SJSA1 (cell line): ENCODE data around the gene ARID5A. TPM values are rescaled to one million over a fixed set of nuclear protein-coding genes. Genes with fewer than 3 reads are reported as not detected.

Experiments used
- DNase-seq, 2 experiments: peaks; one replicate each; pipeline ENCODE4 v3.0.0-alpha.2; 2015 to 2020; ENCODE audit warnings: low spot score in 2 of 2, low read depth in 1 of 2
- H3K27ac ChIP-seq: fragments of 250-450 bp; sonication (Bioruptor Pico); 2 replicates; pipeline ENCODE4 v1.5.1; 2020; ENCODE audit warnings: mild to moderate bottlenecking, moderate library complexity
- H3K27me3 ChIP-seq: fragments of 250-450 bp; sonication (Bioruptor Pico); replicated peaks from 2 replicates; pipeline ENCODE4 v1.5.1; 2020; ENCODE audit warnings: mild to moderate bottlenecking, moderate library complexity
- H3K36me3 ChIP-seq: fragments of 250-450 bp; sonication (Bioruptor Pico); 2 replicates; pipeline ENCODE4 v1.5.1; 2020; ENCODE audit warnings: mild to moderate bottlenecking
- H3K4me1 ChIP-seq: fragments of 250-450 bp; sonication (Bioruptor Pico); replicated peaks from 2 replicates; pipeline ENCODE4 v1.6.1; 2021; ENCODE audit warnings: mild to moderate bottlenecking
- H3K4me3 ChIP-seq: fragments of 250-450 bp; sonication (Bioruptor Pico); 2 replicates; pipeline ENCODE4 v1.5.1; 2020; ENCODE audit warnings: mild to moderate bottlenecking
- H3K9me3 ChIP-seq: fragments of 250-450 bp; sonication (Bioruptor Pico); replicated peaks from 2 replicates; pipeline ENCODE4 v1.5.1; 2020; ENCODE audit warnings: mild to moderate bottlenecking
- total RNA-seq: library from RNA; depleted of rRNA; stranded (reverse); fragments of >200 nt; shearing (Covaris generic); gene quantifications from 2 replicates; pipeline ENCODE4 v1.2.3, GENCODE V29; 2014

Gene ARID5A
- total RNA-seq, 1 experiment from 2014 or later = 9.7 TPM

GRCh38 chr2:96534701-96535181 is 1.8 kb upstream of the ARID5A start:
- no peak overlapping the region for H3K4me3 ChIP-seq
- H3K27me3 ChIP-seq = no peaks in the 10 kb centered on the region
- H3K27ac ChIP-seq = no peak overlapping the region
- no peaks in the 10 kb centered on the region for H3K9me3 ChIP-seq
- H3K36me3 ChIP-seq = peaks cover 6% of the 10 kb centered on the region; the same call in 1 of the 2 replicates
- DNase-seq = no peak
- peaks cover 44% of the 10 kb centered on the region for H3K4me1 ChIP-seq

GRCh38 chr2:96535331-96535730 is 1.2 kb upstream of the ARID5A start:
- peaks cover 47% of the 10 kb centered on the region for H3K4me1 ChIP-seq
- H3K36me3 ChIP-seq = peaks cover 6% of the 10 kb centered on the region; the same call in 1 of the 2 replicates
- no peak for DNase-seq
- H3K4me3 ChIP-seq = no peak overlapping the region
- no peaks in the 10 kb centered on the region for H3K9me3 ChIP-seq
- H3K27ac ChIP-seq = no peak overlapping the region
- no peaks in the 10 kb centered on the region for H3K27me3 ChIP-seq

- Histone ChIP-seq H3K36me3 (peaks cover 6% of the 10 kb centered on the region; the same call in 1 of the 2 replicates), H3K9me3 (no peaks in the 10 kb centered on the region), H3K27ac (peak overlapping the region; percentile 27; the same call in 1 of the 2 replicates), H3K4me1 (peaks cover 36% of the 10 kb centered on the region), H3K4me3 (peak overlapping the region; percentile 75), H3K27me3 (no peaks in the 10 kb centered on the region)
- peak in 1 of 2 experiments; percentile 56 for DNase-seq
Measured at GRCh38 chr2:96537066-96537733, 648 bp downstream of the ARID5A start.

GRCh38 chr2:96537734-96538486 is 1.4 kb downstream of the ARID5A start:
- H3K27ac ChIP-seq = no peak overlapping the region
- peaks cover 6% of the 10 kb centered on the region; the same call in 1 of the 2 replicates for H3K36me3 ChIP-seq
- H3K9me3 ChIP-seq = no peaks in the 10 kb centered on the region
- H3K4me1 ChIP-seq = peaks cover 29% of the 10 kb centered on the region
- peak overlapping the region; percentile 75 for H3K4me3 ChIP-seq
- H3K27me3 ChIP-seq = no peaks in the 10 kb centered on the region
- DNase-seq = no peak

- H3K36me3 ChIP-seq = peaks cover 6% of the 10 kb centered on the region; the same call in 1 of the 2 replicates
- no peak overlapping the region for H3K27ac ChIP-seq
- H3K27me3 ChIP-seq = no peaks in the 10 kb centered on the region
- H3K4me1 ChIP-seq = peaks cover 22% of the 10 kb centered on the region
- DNase-seq = no peak
- no peaks in the 10 kb centered on the region for H3K9me3 ChIP-seq
- H3K4me3 ChIP-seq = no peak overlapping the region
Measured at GRCh38 chr2:96538487-96539214, 2.1 kb downstream of the ARID5A start.

GRCh38 chr2:96539215-96539920 is 2.8 kb downstream of the ARID5A start:
- Histone ChIP-seq H3K27ac (no peak overlapping the region), H3K4me3 (no peak overlapping the region)

GRCh38 chr2:96540136-96540535 is 3.6 kb downstream of the ARID5A start:
- Histone ChIP-seq H3K36me3 (peaks cover 6% of the 10 kb centered on the region; the same call in 1 of the 2 replicates), H3K4me1 (peaks cover 11% of the 10 kb centered on the region), H3K27ac (no peak overlapping the region), H3K9me3 (no peaks in the 10 kb centered on the region), H3K27me3 (no peaks in the 10 kb centered on the region), H3K4me3 (no peak overlapping the region)
- DNase-seq = no peak

More at GRCh38 chr2:96539215-96539920, 2.8 kb downstream of the ARID5A start:
- Histone ChIP-seq H3K36me3 (peaks cover 6% of the 10 kb centered on the region; the same call in 1 of the 2 replicates), H3K4me1 (peaks cover 15% of the 10 kb centered on the region), H3K27me3 (no peaks in the 10 kb centered on the region), H3K9me3 (no peaks in the 10 kb centered on the region)
- DNase-seq = no peak

- no peak for DNase-seq
Measured at GRCh38 chr2:96541398-96542152, 5.0 kb downstream of the ARID5A start.

GRCh38 chr2:96542357-96542977 is 5.9 kb downstream of the ARID5A start:
- DNase-seq = peak in 1 of 2 experiments; percentile 22
- Histone ChIP-seq H3K9me3 (no peaks in the 10 kb centered on the region), H3K36me3 (no peaks in the 10 kb centered on the region), H3K4me1 (peaks cover 7% of the 10 kb centered on the region), H3K27me3 (no peaks in the 10 kb centered on the region), H3K4me3 (no peak overlapping the region), H3K27ac (no peak overlapping the region)

More at GRCh38 chr2:96541398-96542152, 5.0 kb downstream of the ARID5A start:
- H3K27me3 ChIP-seq = no peaks in the 10 kb centered on the region
- no peak overlapping the region for H3K4me3 ChIP-seq
- H3K4me1 ChIP-seq = peaks cover 11% of the 10 kb centered on the region
- H3K36me3 ChIP-seq = peaks cover 6% of the 10 kb centered on the region; the same call in 1 of the 2 replicates
- H3K27ac ChIP-seq = no peak overlapping the region
- H3K9me3 ChIP-seq = no peaks in the 10 kb centered on the region

- Histone ChIP-seq H3K27ac (no peak overlapping the region), H3K4me3 (no peak overlapping the region), H3K36me3 (peaks cover 7% of the 10 kb centered on the region), H3K27me3 (no peaks in the 10 kb centered on the region), H3K4me1 (no peaks in the 10 kb centered on the region), H3K9me3 (no peaks in the 10 kb centered on the region)
- peak in 1 of 2 experiments; percentile 31 for DNase-seq
Measured at GRCh38 chr2:96546321-96546720, 9.8 kb downstream of the ARID5A start.

- DNase-seq = no peak
- Histone ChIP-seq H3K4me1 (no peaks in the 10 kb centered on the region), H3K36me3 (peaks cover 7% of the 10 kb centered on the region), H3K4me3 (no peak overlapping the region), H3K9me3 (no peaks in the 10 kb centered on the region), H3K27ac (no peak overlapping the region), H3K27me3 (no peaks in the 10 kb centered on the region)
Measured at GRCh38 chr2:96546797-96547196, 10.2 kb downstream of the ARID5A start.

GRCh38 chr2:96547203-96547641 is 10.7 kb downstream of the ARID5A start:
- no peaks in the 10 kb centered on the region for H3K4me1 ChIP-seq
- peaks cover 7% of the 10 kb centered on the region for H3K36me3 ChIP-seq
- no peak overlapping the region for H3K27ac ChIP-seq
- H3K4me3 ChIP-seq = no peak overlapping the region
- no peaks in the 10 kb centered on the region for H3K27me3 ChIP-seq
- H3K9me3 ChIP-seq = no peaks in the 10 kb centered on the region
- DNase-seq = peak in 1 of 2 experiments; percentile 30
